ENCODE measurements around the gene PREX1.
"Not testable (repeated sequence)": the region's sequence is repeated elsewhere in the genome, so short reads cannot be mapped to it uniquely, and the experiment has no call there.

The PREX1 gene

DNA sequence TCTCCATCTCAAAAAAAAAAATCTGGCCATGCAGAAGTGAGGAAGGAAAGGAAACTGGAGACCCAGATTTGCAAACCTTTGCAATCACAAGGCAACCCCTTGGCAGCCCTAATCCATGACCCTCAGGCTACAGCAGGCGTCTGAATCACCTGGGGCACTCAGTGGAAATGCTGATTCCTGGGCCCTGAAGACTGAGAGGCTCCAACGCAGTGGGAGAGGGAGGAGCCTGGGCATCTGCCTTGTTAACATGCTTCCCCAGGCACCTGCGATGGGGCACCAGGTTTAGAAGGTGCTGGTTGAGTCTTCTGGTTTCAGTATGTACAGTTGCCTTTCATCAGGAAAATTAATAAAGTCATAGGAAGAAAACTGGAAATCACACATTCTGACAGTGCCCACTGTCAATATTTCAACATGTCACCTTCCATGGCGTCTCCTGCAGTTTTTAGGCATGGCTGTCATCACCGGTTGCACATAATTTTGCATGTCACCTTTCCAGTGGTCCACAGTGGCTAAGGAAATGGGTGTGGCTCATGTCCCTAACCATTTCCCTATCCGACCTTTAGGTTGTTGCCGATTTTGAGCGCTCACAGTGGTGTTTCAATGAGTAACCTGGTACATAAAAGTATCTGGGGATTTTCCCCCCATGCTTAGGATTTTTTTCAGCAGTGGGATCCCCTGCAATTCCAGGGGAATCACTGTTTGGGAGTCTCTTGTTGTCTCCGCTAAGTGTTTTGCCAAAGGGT, 56.9 kb downstream of the PREX1 start:
- no peak for DNase-seq

- DNase-seq, result no peak
Measured at GRCh38 chr20:48769069-48769983, 58.5 kb downstream of the PREX1 start.

- no peak for DNase-seq
Measured at GRCh38 chr20:48766961-48767960, 60.5 kb downstream of the PREX1 start.

GRCh38 chr20:48766205-48766604, 61.6 kb downstream of the PREX1 start:
- DNase-seq, result no peak

DNA sequence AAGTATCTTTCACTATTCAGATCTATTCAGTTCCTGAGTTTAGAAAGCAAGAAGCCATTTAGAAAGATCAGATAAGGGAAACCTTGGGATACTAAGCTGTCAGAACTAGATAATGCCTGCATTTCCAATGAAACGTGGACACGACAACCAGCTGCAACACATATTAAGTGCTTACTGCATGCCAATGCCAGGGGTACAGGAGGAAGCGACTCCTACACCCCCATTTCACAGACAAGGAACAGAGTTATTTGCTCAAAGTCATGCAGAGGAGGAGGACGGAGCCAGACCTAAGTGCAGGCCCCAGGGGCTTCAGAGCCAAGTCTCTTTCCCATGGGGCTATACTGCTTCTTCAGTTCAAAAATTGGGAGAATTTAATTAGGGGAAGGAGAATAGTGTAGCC, 62.4 kb downstream of the PREX1 start:
- DNase-seq, result no peak

GRCh38 chr20:48763216-48763914, 64.4 kb downstream of the PREX1 start:
- DNase-seq, result no peak

DNA sequence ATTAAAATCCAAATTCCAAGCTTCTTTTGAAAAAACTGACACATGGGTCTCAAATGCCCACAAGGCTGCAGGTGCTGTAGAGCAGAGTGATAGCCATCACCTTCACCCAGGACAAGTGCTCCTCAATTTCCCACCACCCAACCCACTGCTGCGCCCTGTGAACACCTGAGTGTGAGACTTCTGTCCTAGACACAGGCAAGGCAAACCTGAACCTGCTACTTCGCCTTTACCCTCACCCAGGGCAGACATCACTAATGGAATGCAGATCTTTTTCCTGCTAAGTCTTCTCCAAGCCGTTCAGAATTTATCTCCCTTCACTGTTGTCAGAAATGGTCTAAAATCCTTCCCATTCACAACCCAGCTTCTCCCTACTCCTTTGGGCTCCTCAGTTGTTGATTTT, 65.9 kb downstream of the PREX1 start:
- DNase-seq, result no peak

DNA sequence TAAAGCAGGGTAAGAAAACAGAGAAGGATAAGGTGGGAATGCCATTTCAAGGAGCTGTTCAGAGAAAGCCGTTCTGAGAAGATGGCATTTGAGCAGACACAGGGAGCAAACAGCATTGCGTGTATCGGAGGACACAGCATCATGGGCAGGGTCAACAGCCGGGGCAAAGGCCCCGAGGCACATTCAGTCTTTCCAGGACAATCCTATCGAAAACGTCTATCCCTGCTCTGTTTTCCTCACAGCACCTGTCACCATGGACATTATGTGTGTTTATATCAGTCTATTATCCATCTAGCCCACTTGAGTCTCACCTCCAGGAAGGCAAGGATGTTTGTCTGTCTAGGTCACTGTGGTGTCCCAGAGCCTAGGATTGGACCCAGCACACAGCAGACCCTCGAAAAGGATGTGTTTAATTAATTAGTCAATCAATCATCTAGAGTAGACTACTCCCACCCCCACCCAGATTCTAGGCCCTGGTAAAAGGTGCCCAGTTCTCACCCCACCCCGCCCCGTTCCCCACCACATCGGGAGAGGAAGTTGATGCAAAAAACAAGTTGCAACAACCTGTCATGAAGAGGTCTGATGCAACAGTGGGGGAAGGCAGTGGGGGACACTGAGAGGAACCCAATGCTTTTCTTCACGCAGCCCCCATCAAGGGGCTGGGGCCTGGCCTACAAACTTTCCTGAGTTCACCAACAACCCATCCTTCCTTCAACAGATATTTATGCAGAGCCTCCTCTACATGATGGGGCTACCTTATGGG, 66.6 kb downstream of the PREX1 start:
- no peak for DNase-seq

DNA sequence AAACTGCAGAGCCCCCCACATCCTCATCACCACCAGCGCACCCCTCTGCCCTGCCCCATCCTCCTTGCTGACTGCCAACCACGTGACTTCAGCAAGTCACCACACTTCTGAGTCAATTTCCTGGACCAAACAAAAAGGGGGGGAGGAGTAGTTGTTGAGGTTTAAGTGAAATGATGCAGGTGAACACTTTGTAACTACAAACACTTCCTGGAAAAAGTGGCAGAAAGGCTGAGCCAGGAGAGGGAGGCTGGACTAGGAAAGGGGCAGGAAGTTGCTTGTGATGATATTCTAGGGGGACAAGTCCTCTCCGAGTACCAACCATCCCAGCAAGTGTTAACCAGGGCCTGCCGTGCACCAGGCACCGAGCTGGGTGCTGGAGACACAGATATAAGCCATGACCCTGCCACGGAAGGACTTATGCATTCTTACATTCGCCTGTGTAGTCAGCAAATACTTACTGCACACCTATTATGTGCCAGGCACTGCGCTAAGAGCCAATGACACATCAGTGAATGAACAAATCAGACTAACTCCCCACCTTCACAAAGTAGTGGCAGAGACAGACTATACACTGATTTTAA, 67.3 kb downstream of the PREX1 start:
- DNase-seq, result no peak

DNA sequence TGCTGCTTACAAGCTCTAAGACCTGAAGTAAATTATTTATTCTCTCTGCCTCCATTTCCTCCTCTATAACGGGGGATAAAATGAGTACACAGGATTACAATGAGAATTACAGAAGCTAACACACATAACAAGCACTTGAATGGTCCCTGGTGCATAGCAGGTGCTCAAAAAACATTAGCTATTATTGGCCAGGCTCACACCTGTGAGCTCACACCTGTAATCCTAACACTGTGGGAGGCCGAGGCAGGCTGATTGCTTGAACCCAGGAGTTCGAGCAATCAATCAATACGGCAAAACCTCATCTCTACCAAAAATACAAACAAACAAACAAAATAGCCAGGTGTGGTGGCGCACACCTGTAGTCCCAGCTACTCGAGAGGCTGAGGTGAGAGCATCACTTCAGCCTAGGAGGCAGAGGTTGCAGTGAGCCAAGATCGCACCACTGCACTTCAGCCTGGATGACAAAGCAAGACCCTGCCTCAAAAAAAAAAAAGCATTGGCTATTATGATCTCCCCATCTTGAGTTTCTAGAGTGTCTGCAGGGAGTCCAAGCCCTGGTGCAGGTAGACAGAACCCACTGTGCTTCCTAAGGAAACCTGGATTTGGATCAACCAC, 68.1 kb downstream of the PREX1 start:
- DNase-seq, result no peak

GRCh38 chr20:48758206-48758820, 69.5 kb downstream of the PREX1 start:
- no peak for DNase-seq

DNA sequence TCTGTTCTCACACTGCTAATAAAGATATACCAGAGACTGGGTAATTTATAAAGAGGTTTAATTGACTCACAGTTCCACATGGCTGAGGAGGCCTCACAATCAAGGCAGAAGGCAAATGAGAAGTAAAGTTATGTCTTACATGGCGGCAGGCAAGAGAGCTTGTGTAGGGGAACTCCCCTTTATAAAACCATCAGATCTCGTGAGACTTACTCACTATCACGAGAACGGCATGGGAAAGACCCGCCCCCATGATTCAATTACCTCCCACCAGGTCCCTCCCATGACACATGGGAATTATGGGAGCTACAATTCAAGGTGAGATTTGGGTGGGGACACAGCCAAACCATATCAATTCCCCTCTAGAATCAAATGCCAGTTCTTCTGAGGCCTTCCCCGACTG, 71.0 kb downstream of the PREX1 start:
- DNase-seq, result not testable (repeated sequence)

DNA sequence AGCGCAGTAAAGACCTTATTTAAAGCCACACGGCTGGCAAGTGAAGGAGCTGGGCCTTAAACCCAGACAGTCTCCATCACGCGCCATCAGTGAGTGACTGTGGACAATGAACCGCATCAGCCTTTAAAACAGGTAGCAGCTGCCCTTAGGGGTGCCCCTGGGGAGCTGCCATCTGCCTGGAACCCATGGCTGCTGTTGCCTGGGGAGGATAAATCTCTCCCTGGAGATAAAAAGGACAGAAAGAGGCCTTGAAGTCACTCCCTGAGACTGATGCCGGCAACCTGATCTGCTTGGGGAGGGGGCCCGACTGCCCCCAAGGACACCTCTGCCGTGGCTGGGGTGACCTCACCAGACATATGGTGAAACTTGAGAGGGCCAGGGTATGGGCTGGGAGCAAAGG, 73.5 kb downstream of the PREX1 start:
- DNase-seq, result no peak

DNA sequence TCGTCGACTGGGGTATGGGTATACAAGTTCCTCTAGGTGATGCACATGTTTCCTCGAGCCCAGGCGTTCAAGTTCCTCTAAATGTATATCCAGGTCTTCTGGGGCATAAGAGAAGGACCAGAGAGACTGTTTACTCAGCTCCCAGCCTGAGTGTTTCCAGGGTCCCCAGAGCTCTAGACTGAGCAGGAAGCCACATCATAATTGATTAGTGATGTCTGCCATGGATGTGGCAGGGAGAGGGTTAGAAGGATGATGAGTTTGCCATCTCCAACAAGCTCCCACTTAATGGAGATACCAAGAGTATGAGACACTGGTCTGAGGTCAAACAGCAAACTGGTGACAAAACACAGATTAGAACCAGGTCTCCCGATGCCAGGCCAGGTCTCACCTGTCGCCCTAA, 74.8 kb downstream of the PREX1 start:
- DNase-seq, result no peak

GRCh38 chr20:48751871-48752270, 75.9 kb downstream of the PREX1 start:
- no peak for DNase-seq

GRCh38 chr20:48750941-48751635, 76.7 kb downstream of the PREX1 start:
- DNase-seq, result no peak

DNA sequence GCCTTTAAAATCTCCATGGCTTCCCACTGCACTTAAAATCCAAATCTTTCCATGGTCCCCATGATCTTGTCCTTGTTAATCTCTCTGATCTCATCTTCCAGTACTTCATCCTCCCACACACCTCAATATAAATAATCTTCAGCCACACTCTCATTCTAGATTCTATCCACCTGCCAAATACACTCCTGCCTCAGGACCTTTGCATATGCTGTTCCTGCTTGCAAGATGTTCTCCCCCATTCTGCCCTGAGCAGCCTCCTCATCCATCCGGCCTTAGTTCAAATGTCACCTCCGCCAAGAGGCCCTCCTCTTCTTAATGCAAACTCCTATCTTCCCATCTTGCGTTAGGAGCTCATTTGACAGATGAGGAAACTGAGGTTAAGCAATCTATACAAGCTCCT, 77.4 kb downstream of the PREX1 start:
- DNase-seq, result no peak

GRCh38 chr20:48749437-48749836, 78.4 kb downstream of the PREX1 start:
- no peak for DNase-seq

DNA sequence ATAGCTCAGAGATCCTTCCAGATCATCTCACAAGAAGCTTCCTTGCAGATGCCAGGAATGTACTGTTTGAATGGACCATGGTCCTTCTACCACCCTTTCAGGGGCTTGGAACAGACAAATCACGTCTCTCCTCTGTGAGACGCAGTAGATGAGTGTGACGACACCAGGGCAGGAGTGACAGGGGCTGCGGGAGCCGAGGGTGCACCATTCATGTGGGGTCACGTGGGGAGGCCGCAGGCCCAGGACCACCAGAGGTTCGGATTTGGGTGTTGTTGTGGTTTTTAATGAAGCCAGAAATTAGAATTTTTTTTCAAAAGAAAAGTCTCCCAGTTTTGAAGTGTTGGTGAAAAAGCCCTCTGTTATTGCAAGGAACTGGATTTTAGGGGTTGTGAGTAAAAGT, 79.2 kb downstream of the PREX1 start:
- DNase-seq, result no peak

Measured in NCI-H1417 treated with DMSO at 0.1 percent for 48 hours (cell line).